SK-N-SH treated with all-trans-retinoic acid at 6 μM for 48 hours (cell line): ENCODE data around the gene ZNF488.

Experiments used
- ARNTL ChIP-seq: fragments of 450-650 bp; formaldehyde crosslinking; IDR thresholded peaks from 2 replicates; pipeline ENCODE4 v1.5.0; 2020; ENCODE audit warnings: low read depth, mild to moderate bottlenecking, moderate library complexity, borderline replicate concordance
- CREB5 ChIP-seq: fragments of 250-450 bp; sonication (Bioruptor Pico); IDR thresholded peaks from 2 replicates; pipeline ENCODE4 v1.5.1; 2020; ENCODE audit warnings: low read depth, mild to moderate bottlenecking, moderate library complexity
- CSRNP3 ChIP-seq: fragments of 250-450 bp; sonication (Bioruptor Pico); IDR thresholded peaks from 2 replicates; pipeline ENCODE4 v1.5.1; 2021; ENCODE audit warnings: mild to moderate bottlenecking, moderate library complexity
- GLIS3 ChIP-seq: fragments of 250-450 bp; sonication (Bioruptor Pico); IDR thresholded peaks from 2 replicates; pipeline ENCODE4 v1.5.0; 2020; ENCODE audit warnings: mild to moderate bottlenecking, moderate library complexity
- OSR1 ChIP-seq: fragments of 250-450 bp; sonication (Bioruptor Pico); IDR thresholded peaks from 2 replicates; pipeline ENCODE4 v1.8.0; 2022; ENCODE audit warnings: moderate library complexity, mild to moderate bottlenecking, inconsistent platforms
- PATZ1 ChIP-seq: fragments of 250-450 bp; sonication (Bioruptor Pico); IDR thresholded peaks from 2 replicates; pipeline ENCODE4 v1.8.0; 2020; ENCODE audit warnings: mild to moderate bottlenecking, moderate library complexity, borderline replicate concordance
- PPARA ChIP-seq: fragments of 250-450 bp; sonication (Bioruptor Pico); IDR thresholded peaks from 2 replicates; pipeline ENCODE4 v1.5.0; 2020; ENCODE audit warnings: mild to moderate bottlenecking, borderline replicate concordance
- RARB ChIP-seq: fragments of 250-450 bp; sonication (Bioruptor Pico); IDR thresholded peaks from 2 replicates; pipeline ENCODE4 v1.8.0; 2021; ENCODE audit warnings: mild to moderate bottlenecking, moderate library complexity
- TCF4 ChIP-seq: fragments of 250-450 bp; sonication (Bioruptor Pico); IDR thresholded peaks from 2 replicates; pipeline ENCODE4 v1.8.0; 2021; ENCODE audit warnings: mild to moderate bottlenecking, moderate library complexity, borderline replicate concordance
- TOX ChIP-seq: fragments of 250-450 bp; sonication (Bioruptor Pico); IDR thresholded peaks from 2 replicates; pipeline ENCODE4 v1.8.0; 2021; ENCODE audit warnings: mild to moderate bottlenecking, moderate library complexity, borderline replicate concordance
- ZC3H10 ChIP-seq: fragments of 250-450 bp; sonication (Bioruptor Pico); IDR thresholded peaks from 2 replicates; pipeline ENCODE4 v1.5.1; 2021; ENCODE audit warnings: mild to moderate bottlenecking, moderate library complexity
- ZFP30 ChIP-seq: fragments of 450-650 bp; formaldehyde crosslinking; IDR thresholded peaks from 2 replicates; pipeline ENCODE4 v1.5.0; 2022; ENCODE audit warnings: mild to moderate bottlenecking, moderate library complexity
- ZNF70 ChIP-seq: fragments of 450-650 bp; formaldehyde crosslinking; IDR thresholded peaks from 2 replicates; pipeline ENCODE4 v1.5.0; 2020; ENCODE audit warnings: mild to moderate bottlenecking, moderate library complexity
- ZNF8 ChIP-seq: fragments of 450-650 bp; formaldehyde crosslinking; IDR thresholded peaks from 2 replicates; pipeline ENCODE4 v1.5.0; 2020; ENCODE audit warnings: mild to moderate bottlenecking, moderate library complexity

GRCh38 chr10:47362199-47362598 is 21.9 kb downstream of the ZNF488 start:
- no peak for TF ChIP-seq OSR1 (CRISPR knock-in tag)
- no peak for TF ChIP-seq CREB5 (CRISPR knock-in tag)
- no peak for TF ChIP-seq RARB (CRISPR knock-in tag)
- TF ChIP-seq GLIS3 (CRISPR knock-in tag), result no peak
- no peak for TF ChIP-seq ZFP30 (CRISPR knock-in tag)
- TF ChIP-seq CSRNP3 (CRISPR knock-in tag), result no peak
- TF ChIP-seq ZC3H10 (CRISPR knock-in tag), result no peak
- no peak for TF ChIP-seq ARNTL
- TF ChIP-seq PATZ1, result no peak
- TF ChIP-seq TCF4 (CRISPR knock-in tag), result no peak
- no peak for TF ChIP-seq PPARA (CRISPR knock-in tag)
- TF ChIP-seq TOX (CRISPR knock-in tag), result no peak
- no peak for TF ChIP-seq ZNF70 (CRISPR knock-in tag)
- no peak for TF ChIP-seq ZNF8
